LNCaP clone FGC (cell line): ENCODE measurements around the gene USF3.

Experiments used
- DNase-seq: peaks from one replicate; pipeline ENCODE4 v3.0.0-alpha.2; 2011; ENCODE audit warnings: low read depth
- H3K4me3 ChIP-seq: 2 replicates; pipeline ENCODE4 v1.5.1; 2011; ENCODE audit warnings: mild to moderate bottlenecking, low read depth, low read length, control low read depth
- CTCF ChIP-seq: IDR thresholded peaks from 2 replicates; pipeline ENCODE4 v1.5.1; 2012; ENCODE audit warnings: mild to moderate bottlenecking; ENCODE audit not compliant: control insufficient read depth, insufficient read depth; ENCODE audit errors: extremely low read depth

The USF3 gene

DNA sequence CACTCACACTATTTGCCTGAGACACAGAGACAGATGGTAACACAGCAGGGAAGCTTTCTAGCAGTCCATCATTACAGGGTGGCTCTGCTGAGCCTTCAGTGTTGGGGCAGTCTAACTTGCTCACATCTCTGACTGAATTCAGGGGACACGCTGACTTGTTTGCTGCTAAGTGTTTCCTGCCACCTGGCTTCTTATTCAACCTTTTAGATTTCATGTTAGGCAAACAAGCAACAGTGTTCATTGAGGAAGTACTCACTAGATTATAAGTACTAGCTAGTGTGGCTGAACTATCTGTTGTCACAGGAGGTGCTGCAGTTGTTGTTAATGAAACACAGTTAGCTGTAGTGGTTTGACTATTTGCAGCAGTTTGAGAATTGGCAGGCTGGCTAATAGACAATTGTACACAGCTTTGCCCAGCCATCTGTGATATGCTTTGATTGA, 37.3 kb downstream of the USF3 start:
- DNase-seq: no peak
- TF ChIP-seq CTCF: no peak
- H3K4me3 ChIP-seq: no peak overlapping the region

- H3K4me3 ChIP-seq: no peak overlapping the region
- TF ChIP-seq CTCF: no peak
- no peak for DNase-seq
Observed at GRCh38 chr3:113658107-113658506, 38.3 kb downstream of the USF3 start.

- no peak overlapping the region for H3K4me3 ChIP-seq
- TF ChIP-seq CTCF: no peak
- DNase-seq: no peak
Observed at GRCh38 chr3:113654851-113655250, 41.6 kb downstream of the USF3 start.

DNA sequence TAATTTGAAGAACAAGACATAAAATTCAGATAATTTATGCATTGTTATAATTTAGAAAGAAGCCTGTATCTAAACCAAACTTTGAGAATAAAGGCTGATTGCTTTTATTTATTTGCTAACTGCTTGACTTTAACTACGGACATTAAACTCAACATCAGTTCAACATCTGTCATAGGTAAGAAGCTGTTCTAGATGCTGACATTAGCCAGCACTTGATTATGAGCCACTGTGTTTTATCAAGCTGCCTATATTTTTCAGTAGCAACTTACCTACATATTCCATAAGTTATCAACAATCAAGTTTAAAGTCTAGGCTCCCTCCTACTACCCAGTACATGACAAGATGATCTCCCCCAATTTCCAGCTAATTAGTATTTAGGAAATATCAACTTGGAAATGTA, 42.1 kb downstream of the USF3 start:
- TF ChIP-seq CTCF: no peak
- DNase-seq: no peak

DNA sequence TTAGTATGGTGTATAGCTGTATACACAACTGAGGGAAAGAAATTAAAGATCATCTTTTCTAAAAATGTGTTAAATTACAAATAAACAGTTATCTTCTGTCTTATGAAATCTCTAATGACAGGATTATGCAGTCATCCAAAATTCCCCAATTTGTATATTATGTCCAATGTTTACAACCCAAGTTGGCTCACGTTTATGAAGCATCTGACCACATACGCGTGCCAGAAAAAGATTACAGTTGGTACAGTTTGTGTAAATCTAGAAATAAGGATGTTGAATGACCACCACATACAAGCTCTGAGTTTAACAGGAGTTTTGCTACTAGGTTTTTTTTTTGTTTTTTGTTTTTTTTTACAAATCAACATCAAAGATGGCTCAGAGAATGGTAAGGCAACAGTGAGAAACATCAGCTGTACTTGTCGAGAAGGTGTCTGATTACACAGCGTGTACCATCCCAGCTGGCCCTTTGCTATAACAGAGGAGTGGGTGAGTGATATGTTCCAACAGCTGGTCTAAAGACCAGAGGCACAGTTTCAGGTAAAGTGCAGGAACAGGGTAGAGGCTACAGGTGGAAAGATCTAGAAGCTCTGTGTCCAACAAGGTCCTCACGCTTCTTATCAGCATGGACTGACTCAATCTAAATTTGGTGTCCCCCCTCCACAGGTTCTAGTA, 47.1 kb downstream of the USF3 start:
- TF ChIP-seq CTCF: no peak
- H3K4me3 ChIP-seq: no peak overlapping the region
- no peak for DNase-seq

More for the DNA sequence above, 42.1 kb downstream of the USF3 start:
- H3K4me3 ChIP-seq: no peak overlapping the region

DNA sequence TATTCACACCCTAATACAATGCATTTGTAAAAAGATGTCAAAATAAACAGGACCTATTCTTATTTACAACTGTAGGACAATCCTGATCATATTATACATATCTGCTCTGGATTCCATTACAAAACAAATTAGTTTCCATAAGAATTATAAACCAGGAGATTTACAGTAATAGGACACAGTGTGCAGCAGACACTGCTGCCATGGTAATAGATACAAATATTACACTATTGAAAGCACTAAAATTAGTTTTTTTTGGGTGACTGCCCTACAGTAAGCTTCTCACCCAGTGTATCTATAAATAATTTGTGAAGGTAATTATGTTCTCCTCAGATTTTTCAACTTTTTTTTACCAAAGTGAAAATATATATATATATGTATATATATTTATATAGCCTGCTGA, 47.9 kb downstream of the USF3 start:
- no peak for DNase-seq
- no peak for TF ChIP-seq CTCF
- no peak overlapping the region for H3K4me3 ChIP-seq

DNA sequence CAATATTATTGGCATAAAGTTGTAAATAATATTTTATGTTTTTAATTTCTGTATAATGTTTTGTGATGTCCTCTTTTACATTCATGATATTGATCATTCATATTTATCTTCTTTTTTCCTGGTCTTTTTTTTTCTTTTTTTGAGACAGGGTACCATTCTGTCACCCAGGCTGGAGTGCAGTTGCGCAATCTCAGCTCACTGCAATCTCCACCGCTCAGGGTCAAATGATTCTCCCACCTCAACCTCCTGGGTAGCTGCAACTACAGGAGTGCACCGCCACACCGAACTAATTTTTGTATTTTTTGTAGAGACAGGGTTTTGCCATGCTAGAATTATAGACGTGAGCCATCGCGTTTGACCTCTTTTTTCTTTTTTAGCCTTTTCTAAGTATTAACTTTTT, 52.9 kb downstream of the USF3 start:
- TF ChIP-seq CTCF: no peak
- no peak overlapping the region for H3K4me3 ChIP-seq
- DNase-seq: no peak
